ENCODE results near the gene COL2A1.

Gene COL2A1

DNA sequence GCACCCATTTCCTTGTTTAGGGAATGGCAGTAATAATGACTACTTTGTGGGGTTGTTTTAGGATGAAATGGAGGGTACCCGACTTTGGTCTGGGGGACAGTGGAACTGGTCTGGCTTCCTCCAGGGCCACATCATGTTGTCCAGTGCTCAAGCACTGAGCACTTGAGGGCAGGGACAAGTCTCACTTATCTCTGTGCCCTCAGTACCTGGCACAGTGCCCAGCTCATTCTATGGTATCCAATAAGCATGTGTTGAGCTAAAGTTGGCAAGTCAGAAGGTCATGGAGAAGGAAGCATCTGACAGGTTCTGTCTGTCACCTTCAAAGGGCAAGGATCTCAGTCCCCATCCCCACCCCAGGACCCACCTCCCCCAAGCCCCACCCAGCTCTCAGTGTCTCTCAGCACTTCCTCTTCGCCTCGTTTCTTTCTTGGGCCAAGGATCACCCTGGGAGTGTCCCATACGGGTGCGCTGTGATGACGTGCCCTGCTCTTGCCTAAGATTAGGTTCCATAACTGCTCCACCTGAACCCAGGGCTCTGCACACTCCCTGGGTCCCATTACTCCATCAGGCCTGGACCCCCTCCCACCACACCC lies 65.2 kb downstream of the COL2A1 start:
- Histone ChIP-seq H3K36me3 (ENCODE audit: insufficient read depth, low read length) (no peaks in the 10 kb centered on the region), H3K4me3 (ENCODE audit: low read depth, low read length, poor library complexity, severe bottlenecking) (no peak overlapping the region), H2AFZ (ENCODE audit: low read length) (no peak overlapping the region), H3K79me2 (ENCODE audit: insufficient read depth, low read length) (no peaks in the 10 kb centered on the region), H3K27me3 (ENCODE audit: insufficient read depth, low read length) (peaks cover 11% of the 10 kb centered on the region; the same call in 1 of the 2 replicates), H4K20me1 (ENCODE audit: insufficient read depth, low read length) (no peaks in the 10 kb centered on the region), H3K9ac (ENCODE audit: low read length) (no peak overlapping the region), H3K9me3 (ENCODE audit: low read length) (no peaks in the 10 kb centered on the region), H3K9me2 (ENCODE audit: low read depth, low read length) (no peaks in the 10 kb centered on the region), H3F3A (ENCODE audit: insufficient read depth, low read length) (no peaks in the 10 kb centered on the region), H3K4me1 (ENCODE audit: insufficient read depth, low read length, severe bottlenecking) (peaks cover 4% of the 10 kb centered on the region), H3K4me2 (ENCODE audit: low read length) (no peak overlapping the region), H3K27ac (ENCODE audit: low read depth, low read length, poor library complexity, severe bottlenecking) (no peak overlapping the region)
- TF ChIP-seq EZH2 (IDR thresholded peaks at IDR 0.05; ENCODE audit: borderline replicate concordance, low read length), result no peak
- TF ChIP-seq, protein P1, sequence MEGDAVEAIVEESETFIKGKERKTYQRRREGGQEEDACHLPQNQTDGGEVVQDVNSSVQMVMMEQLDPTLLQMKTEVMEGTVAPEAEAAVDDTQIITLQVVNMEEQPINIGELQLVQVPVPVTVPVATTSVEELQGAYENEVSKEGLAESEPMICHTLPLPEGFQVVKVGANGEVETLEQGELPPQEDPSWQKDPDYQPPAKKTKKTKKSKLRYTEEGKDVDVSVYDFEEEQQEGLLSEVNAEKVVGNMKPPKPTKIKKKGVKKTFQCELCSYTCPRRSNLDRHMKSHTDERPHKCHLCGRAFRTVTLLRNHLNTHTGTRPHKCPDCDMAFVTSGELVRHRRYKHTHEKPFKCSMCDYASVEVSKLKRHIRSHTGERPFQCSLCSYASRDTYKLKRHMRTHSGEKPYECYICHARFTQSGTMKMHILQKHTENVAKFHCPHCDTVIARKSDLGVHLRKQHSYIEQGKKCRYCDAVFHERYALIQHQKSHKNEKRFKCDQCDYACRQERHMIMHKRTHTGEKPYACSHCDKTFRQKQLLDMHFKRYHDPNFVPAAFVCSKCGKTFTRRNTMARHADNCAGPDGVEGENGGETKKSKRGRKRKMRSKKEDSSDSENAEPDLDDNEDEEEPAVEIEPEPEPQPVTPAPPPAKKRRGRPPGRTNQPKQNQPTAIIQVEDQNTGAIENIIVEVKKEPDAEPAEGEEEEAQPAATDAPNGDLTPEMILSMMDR (IDR thresholded peaks at IDR 0.05; ENCODE audit: low read length), result no peak

DNA sequence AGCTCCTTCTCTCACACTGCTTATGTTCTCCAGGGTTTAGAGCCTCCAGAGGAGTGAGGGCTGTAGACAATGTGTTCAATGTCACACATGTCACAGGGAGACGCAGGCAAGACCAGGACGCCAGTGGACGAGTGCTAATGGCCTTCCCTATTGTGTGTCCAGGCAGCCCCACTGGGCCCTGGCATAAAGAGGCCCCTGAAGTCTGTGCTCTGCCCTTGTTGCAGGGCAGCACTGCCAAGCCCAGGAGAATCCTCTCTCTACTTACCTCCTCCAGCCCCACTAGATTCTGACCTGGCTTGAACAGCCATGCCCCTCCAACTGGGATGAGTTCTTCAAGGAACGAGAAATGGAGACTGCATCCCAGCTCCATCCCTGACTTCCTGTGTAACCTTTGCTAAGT lies 65.7 kb downstream of the COL2A1 start:
- Histone ChIP-seq H3K27me3 (ENCODE audit: insufficient read depth, low read length) (peaks cover 11% of the 10 kb centered on the region; the same call in 1 of the 2 replicates), H3F3A (ENCODE audit: insufficient read depth, low read length) (no peaks in the 10 kb centered on the region), H3K9ac (ENCODE audit: low read length) (no peak overlapping the region), H3K27ac (ENCODE audit: low read depth, low read length, poor library complexity, severe bottlenecking) (no peak overlapping the region), H4K20me1 (ENCODE audit: insufficient read depth, low read length) (no peaks in the 10 kb centered on the region), H2AFZ (ENCODE audit: low read length) (no peak overlapping the region), H3K4me2 (ENCODE audit: low read length) (no peak overlapping the region), H3K4me1 (ENCODE audit: insufficient read depth, low read length, severe bottlenecking) (peaks cover 4% of the 10 kb centered on the region), H3K79me2 (ENCODE audit: insufficient read depth, low read length) (no peaks in the 10 kb centered on the region), H3K4me3 (ENCODE audit: low read depth, low read length, poor library complexity, severe bottlenecking) (no peak overlapping the region), H3K36me3 (ENCODE audit: insufficient read depth, low read length) (no peaks in the 10 kb centered on the region), H3K9me3 (ENCODE audit: low read length) (no peaks in the 10 kb centered on the region), H3K9me2 (ENCODE audit: low read depth, low read length) (no peaks in the 10 kb centered on the region)
- TF ChIP-seq, protein P1 (IDR thresholded peaks at IDR 0.05; ENCODE audit: low read length), result no peak
- TF ChIP-seq EZH2 (IDR thresholded peaks at IDR 0.05; ENCODE audit: borderline replicate concordance, low read length), result no peak

DNA sequence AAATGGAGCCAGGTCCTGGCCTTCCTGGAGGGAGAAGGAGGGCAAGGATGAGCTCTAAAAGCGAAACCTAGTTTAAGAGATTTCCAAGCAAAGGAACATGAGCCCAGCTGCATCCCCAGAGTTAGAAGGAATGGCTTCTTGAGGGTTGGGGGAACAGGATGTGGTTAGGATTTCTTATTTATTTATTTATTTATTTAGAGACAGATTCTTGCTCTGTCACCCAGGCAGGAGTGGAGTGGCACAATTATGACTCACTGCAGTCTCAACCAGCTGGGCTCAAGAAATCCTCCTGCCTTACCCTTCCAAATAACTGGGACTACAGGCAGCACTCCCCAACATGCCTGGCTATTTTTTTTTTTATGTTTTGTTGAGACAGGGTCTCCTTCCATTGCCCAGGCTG lies 66.2 kb downstream of the COL2A1 start:
- Histone ChIP-seq H3K4me3 (ENCODE audit: low read depth, low read length, poor library complexity, severe bottlenecking) (no peak overlapping the region), H4K20me1 (ENCODE audit: insufficient read depth, low read length) (no peaks in the 10 kb centered on the region), H3K9ac (ENCODE audit: low read length) (no peak overlapping the region), H3K4me2 (ENCODE audit: low read length) (no peak overlapping the region), H3K36me3 (ENCODE audit: insufficient read depth, low read length) (no peaks in the 10 kb centered on the region), H2AFZ (ENCODE audit: low read length) (no peak overlapping the region), H3K9me3 (ENCODE audit: low read length) (no peaks in the 10 kb centered on the region), H3K27me3 (ENCODE audit: insufficient read depth, low read length) (peaks cover 11% of the 10 kb centered on the region; the same call in 1 of the 2 replicates), H3K27ac (ENCODE audit: low read depth, low read length, poor library complexity, severe bottlenecking) (no peak overlapping the region), H3F3A (ENCODE audit: insufficient read depth, low read length) (no peaks in the 10 kb centered on the region), H3K79me2 (ENCODE audit: insufficient read depth, low read length) (no peaks in the 10 kb centered on the region), H3K4me1 (ENCODE audit: insufficient read depth, low read length, severe bottlenecking) (peaks cover 4% of the 10 kb centered on the region), H3K9me2 (ENCODE audit: low read depth, low read length) (no peaks in the 10 kb centered on the region)
- TF ChIP-seq, protein P1 (IDR thresholded peaks at IDR 0.05; ENCODE audit: low read length), result no peak
- no peak for TF ChIP-seq EZH2 (IDR thresholded peaks at IDR 0.05; ENCODE audit: borderline replicate concordance, low read length)
